Endodermal cell (in vitro differentiated cells): ENCODE data around the gene QKI. TPM values are rescaled to one million over a fixed set of nuclear protein-coding genes. Genes with fewer than 3 reads are reported as not detected.

ENCODE experiments used
- DNase-seq: peaks from one replicate; pipeline ENCODE4 v3.0.0-alpha.2; 2017
- H3K27ac ChIP-seq: 2 replicates; pipeline ENCODE4 v1.5.1; 2013; ENCODE audit warnings: mild to moderate bottlenecking, low read depth, low read length, moderate library complexity
- H3K27me3 ChIP-seq: 2 replicates; pipeline ENCODE4 v1.6.1; 2013; ENCODE audit warnings: mild to moderate bottlenecking, low read length, moderate library complexity; ENCODE audit not compliant: insufficient read depth, control insufficient read depth, poor library complexity, severe bottlenecking
- H3K36me3 ChIP-seq: 2 replicates; pipeline ENCODE4 v1.7.0; 2013; ENCODE audit warnings: mild to moderate bottlenecking, low read length, moderate library complexity; ENCODE audit not compliant: control insufficient read depth, insufficient read depth
- H3K4me1 ChIP-seq: one replicate; pipeline ENCODE4 v1.7.0; 2013; ENCODE audit warnings: low read length; ENCODE audit not compliant: control insufficient read depth, insufficient read depth
- H3K4me3 ChIP-seq: 2 replicates; pipeline ENCODE4 v1.5.1; 2013; ENCODE audit warnings: mild to moderate bottlenecking, low read length, moderate library complexity
- H3K9ac ChIP-seq: 2 replicates; pipeline ENCODE4 v1.6.1; 2013; ENCODE audit warnings: mild to moderate bottlenecking, low read length, moderate library complexity; ENCODE audit not compliant: poor library complexity, severe bottlenecking; ENCODE audit errors: extremely low read depth
- H3K9me3 ChIP-seq: 2 replicates; pipeline ENCODE4 v1.6.1; 2013; ENCODE audit warnings: mild to moderate bottlenecking, low read length, moderate library complexity; ENCODE audit not compliant: control insufficient read depth
- H3K27ac Mint-ChIP-seq: 2 replicates; pipeline ENCODE4 v1.8.0; 2020; ENCODE audit warnings: mixed read lengths
- H3K27me3 Mint-ChIP-seq: 2 replicates; pipeline ENCODE4 v1.8.0; 2021; ENCODE audit warnings: mild to moderate bottlenecking, mixed read lengths; ENCODE audit not compliant: insufficient read depth
- H3K36me3 Mint-ChIP-seq: 2 replicates; pipeline ENCODE4 v1.8.0; 2020; ENCODE audit warnings: low read depth, mixed read lengths
- H3K4me1 Mint-ChIP-seq: 2 replicates; pipeline ENCODE4 v1.8.0; 2020; ENCODE audit warnings: mixed read lengths
- H3K4me3 Mint-ChIP-seq: 2 replicates; pipeline ENCODE4 v1.8.0; 2020; ENCODE audit warnings: mild to moderate bottlenecking, moderate library complexity, mixed read lengths
- H3K9me3 Mint-ChIP-seq: 2 replicates; pipeline ENCODE4 v1.8.0; 2020; ENCODE audit warnings: mild to moderate bottlenecking, mixed read lengths
- CTCF ChIP-seq: fragments of 200-600 bp; sonication (generic); conservative IDR thresholded peaks from 2 replicates; pipeline ENCODE4 v1.5.0; 2021; ENCODE audit warnings: antibody characterized with exemption, mild to moderate bottlenecking
- WGBS, 2 experiments: methylation state at CpG; one replicate each; pipeline versions ENCODE4 v1.1.5 to v1.1.7; 2013; ENCODE audit warnings: missing lambda C conversion rate in 2 of 2, mixed read lengths in 1 of 2; ENCODE audit not compliant: insufficient coverage in 1 of 2, insufficient read length in 1 of 2; 5-methylcytosine and 5-hydroxymethylcytosine counted together
- total RNA-seq, 2 donors: library from RNA; stranded (reverse); fragmentation: NEBNext Ultra II Directional in 1 of 2; extraction: Animal tissue kit (Norgen Biotek cat#: 25700) in 1 of 2; gene quantifications; 2 replicates in 1 of 2; 3 replicates in 1 of 2; pipeline ENCODE4 v1.2.1, GENCODE V29; 2021

The QKI gene
- total RNA-seq, 2 donors from 2014 or later: 93.3 to 107 TPM

- Mint-ChIP-seq H3K4me3 (no peak overlapping the region), H3K36me3 (peaks cover 2% of the 10 kb centered on the region), H3K4me1 (peaks cover 13% of the 10 kb centered on the region), H3K27me3 (no peaks in the 10 kb centered on the region), H3K9me3 (no peaks in the 10 kb centered on the region), H3K27ac (no peak overlapping the region)
- H3K4me1 ChIP-seq: no peaks in the 10 kb centered on the region
- no peak overlapping the region for H3K4me3 ChIP-seq
- H3K9me3 ChIP-seq: no peaks in the 10 kb centered on the region
- H3K27ac ChIP-seq: no peak overlapping the region
- no CpG with 5 or more reads among the region's 1 CpG for WGBS, 2 experiments
- no peak overlapping the region for H3K9ac ChIP-seq
- no peaks in the 10 kb centered on the region for H3K27me3 ChIP-seq
- no peaks in the 10 kb centered on the region for H3K36me3 ChIP-seq
- no peak for DNase-seq
- TF ChIP-seq CTCF: no peak
Observed at GRCh38 chr6:163489584-163489983, 75.1 kb downstream of the QKI start.

GRCh38 chr6:163490826-163491577 is 76.5 kb downstream of the QKI start:
- peaks cover 17% of the 10 kb centered on the region for H3K4me1 Mint-ChIP-seq
- H3K4me3 ChIP-seq: no peak overlapping the region
- H3K9me3 ChIP-seq: no peaks in the 10 kb centered on the region
- H3K36me3 ChIP-seq: no peaks in the 10 kb centered on the region
- no peaks in the 10 kb centered on the region for H3K27me3 Mint-ChIP-seq
- no peaks in the 10 kb centered on the region for H3K9me3 Mint-ChIP-seq
- H3K4me3 Mint-ChIP-seq: no peak overlapping the region
- no peaks in the 10 kb centered on the region for H3K4me1 ChIP-seq
- no peaks in the 10 kb centered on the region for H3K27me3 ChIP-seq
- no peak for TF ChIP-seq CTCF
- H3K36me3 Mint-ChIP-seq: peaks cover 2% of the 10 kb centered on the region
- H3K27ac ChIP-seq: peak overlapping the region; percentile 19
- DNase-seq: no peak
- H3K27ac Mint-ChIP-seq: no peak overlapping the region
- 87 to 92% methylated on average over 2 to 4 of the region's 4 CpGs for WGBS, 2 experiments
- no peak overlapping the region for H3K9ac ChIP-seq

GRCh38 chr6:163491737-163492300 is 77.3 kb downstream of the QKI start:
- 95 to 100% methylated on average over 1 to 3 of the region's 4 CpGs for WGBS, 2 experiments
- Histone ChIP-seq H3K4me3 (no peak overlapping the region), H3K36me3 (no peaks in the 10 kb centered on the region), H3K27ac (no peak overlapping the region), H3K9ac (no peak overlapping the region), H3K4me1 (no peaks in the 10 kb centered on the region), H3K9me3 (no peaks in the 10 kb centered on the region), H3K27me3 (no peaks in the 10 kb centered on the region)
- H3K9me3 Mint-ChIP-seq: no peaks in the 10 kb centered on the region
- H3K27me3 Mint-ChIP-seq: no peaks in the 10 kb centered on the region
- no peak for TF ChIP-seq CTCF
- no peak overlapping the region for H3K4me3 Mint-ChIP-seq
- DNase-seq: no peak
- peaks cover 2% of the 10 kb centered on the region for H3K36me3 Mint-ChIP-seq
- H3K4me1 Mint-ChIP-seq: peaks cover 21% of the 10 kb centered on the region
- no peak overlapping the region for H3K27ac Mint-ChIP-seq
